H1 (cell line): ENCODE measurements around the gene FCER1A. TPM values are rescaled to one million over a fixed set of nuclear protein-coding genes. Genes with fewer than 3 reads are reported as not detected.

Source experiments
- CTCF ChIA-PET: fragments of 300-600 bp; sonication (Branson Sonifier 250); formaldehyde crosslinking; loops from one replicate; lab custom pipeline; 2021; ENCODE audit not compliant: partially characterized antibody; lab: Charles Lee
- POLR2A ChIA-PET: fragments of 300-600 bp; sonication (Branson Sonifier 250); formaldehyde crosslinking; loops from one replicate; lab custom pipeline; 2021; ENCODE audit warnings: inconsistent platforms; ENCODE audit not compliant: partially characterized antibody; lab: Charles Lee
- DNase-seq, 2 experiments: peaks; one replicate each; pipeline versions ENCODE4 v3.0.0 to v3.0.0-alpha.2; 2010 to 2022; ENCODE audit warnings: low spot score in 2 of 2, low read depth in 1 of 2, mixed read lengths in 1 of 2
- FAIRE-seq: peaks from 2 replicates; lab custom pipeline; 2011; peaks lifted over from hg19 to GRCh38; lab: Jason Lieb, UNC
- H2AFZ ChIP-seq: 2 replicates; pipeline ENCODE4 v1.8.1; 2012; ENCODE audit warnings: low read length, inconsistent platforms
- H2AK5ac ChIP-seq: 2 replicates; pipeline ENCODE4 v1.6.1; 2013; ENCODE audit warnings: low read depth, low read length
- H2BK120ac ChIP-seq: replicated peaks from 2 replicates; pipeline ENCODE3; 2013; ENCODE audit warnings: low read depth, low read length, inconsistent platforms
- H2BK12ac ChIP-seq: 2 replicates; pipeline ENCODE4 v1.6.1; 2013; ENCODE audit warnings: low read depth, low read length
- H2BK15ac ChIP-seq: 2 replicates; pipeline ENCODE4 v1.6.1; 2013; ENCODE audit warnings: low read length
- H2BK20ac ChIP-seq: 2 replicates; pipeline ENCODE4 v1.6.1; 2013; ENCODE audit warnings: low read length
- H2BK5ac ChIP-seq: 2 replicates; pipeline ENCODE4 v1.6.1; 2013; ENCODE audit warnings: low read depth, low read length
- H3K14ac ChIP-seq: 2 replicates; pipeline ENCODE4 v1.6.1; 2013; ENCODE audit warnings: inconsistent platforms; ENCODE audit not compliant: insufficient read length
- H3K18ac ChIP-seq: 2 replicates; pipeline ENCODE4 v1.6.1; 2013; ENCODE audit warnings: low read length; ENCODE audit errors: extremely low read depth
- H3K23ac ChIP-seq: 2 replicates; pipeline ENCODE4 v1.6.1; 2013; ENCODE audit warnings: inconsistent platforms; ENCODE audit not compliant: insufficient read length
- H3K23me2 ChIP-seq: 2 replicates; pipeline ENCODE4 v1.6.1; 2013; ENCODE audit warnings: low read depth, low read length
- H3K27ac ChIP-seq: 2 replicates; pipeline ENCODE4 v1.6.1; 2011; ENCODE audit warnings: low read depth, low read length, inconsistent platforms
- H3K27me3 ChIP-seq, 4 experiments: replicated peaks in 1 of 4; 1 replicate in 1 of 4; 2 replicates in 3 of 4; pipeline versions ENCODE4 v1.6.1 to v1.8.1; 2011 to 2013; ENCODE audit warnings: low read length in 3 of 4, mild to moderate bottlenecking in 3 of 4, inconsistent platforms in 2 of 4, mixed read lengths in 2 of 4, moderate library complexity in 1 of 4; ENCODE audit not compliant: control insufficient read depth in 3 of 4, insufficient read depth in 3 of 4; ENCODE audit errors: extremely low read depth in 1 of 4
- H3K36me3 ChIP-seq, 4 experiments: 2 replicates each; pipeline versions ENCODE4 v1.6.1 to v1.8.1; 2011 to 2013; ENCODE audit warnings: mild to moderate bottlenecking in 4 of 4, low read length in 3 of 4, moderate library complexity in 2 of 4, control low read depth in 1 of 4, inconsistent platforms in 1 of 4; ENCODE audit not compliant: insufficient read depth in 4 of 4, control insufficient read depth in 2 of 4
- H3K4ac ChIP-seq: replicated peaks from 2 replicates; pipeline ENCODE3; 2013; ENCODE audit warnings: low read length, low read depth, mixed read lengths, inconsistent platforms; ENCODE audit not compliant: insufficient read length
- H3K4me1 ChIP-seq, 4 experiments: replicated peaks in 1 of 4; 1 replicate in 1 of 4; 2 replicates in 3 of 4; pipeline versions ENCODE4 v1.6.1 to v1.8.1; 2011 to 2013; ENCODE audit warnings: low read length in 3 of 4, inconsistent platforms in 2 of 4, mixed read lengths in 1 of 4; ENCODE audit not compliant: insufficient read depth in 4 of 4, control insufficient read depth in 3 of 4
- H3K4me2 ChIP-seq, 2 experiments: 2 replicates each; pipeline versions ENCODE4 v1.6.1 to v1.8.1; 2011 to 2013; ENCODE audit warnings: low read depth in 2 of 2, low read length in 2 of 2, control low read depth in 1 of 2, inconsistent platforms in 1 of 2, mild to moderate bottlenecking in 1 of 2; ENCODE audit not compliant: insufficient read depth in 1 of 2
- H3K4me3 ChIP-seq, 4 experiments: fragments of 200-600, 300-600 bp in 1 of 4; sonication (generic), shearing (Covaris generic), sonication (Bioruptor Twin) in 1 of 4; 2 replicates each; pipeline versions ENCODE4 v1.5.1 to v1.8.1; 2011 to 2016; ENCODE audit warnings: low read length in 4 of 4, low read depth in 3 of 4, control low read depth in 2 of 4, inconsistent platforms in 2 of 4, mild to moderate bottlenecking in 2 of 4, mixed read lengths in 1 of 4, moderate library complexity in 1 of 4; ENCODE audit not compliant: insufficient read depth in 2 of 4; ENCODE audit errors: extremely low read depth in 1 of 4
- H3K56ac ChIP-seq: replicated peaks from 2 replicates; pipeline ENCODE3; 2013; ENCODE audit warnings: low read depth, mild to moderate bottlenecking, mixed read lengths, low read length, inconsistent platforms; ENCODE audit not compliant: insufficient read length
- H3K79me1 ChIP-seq: 2 replicates; pipeline ENCODE4 v1.6.1; 2013; ENCODE audit warnings: low read depth, low read length, control low read depth
- H3K79me2 ChIP-seq, 2 experiments: 2 replicates each; pipeline versions ENCODE4 v1.6.1 to v1.8.1; 2012 to 2013; ENCODE audit warnings: low read length in 2 of 2, mild to moderate bottlenecking in 2 of 2, inconsistent platforms in 1 of 2; ENCODE audit not compliant: insufficient read depth in 2 of 2, control insufficient read depth in 1 of 2
- H3K9ac ChIP-seq, 4 experiments: replicated peaks in 1 of 4; 1 replicate in 1 of 4; 2 replicates in 3 of 4; pipeline versions ENCODE4 v1.6.1 to v1.8.1; 2011 to 2013; ENCODE audit warnings: low read depth in 3 of 4, low read length in 3 of 4, control low read depth in 2 of 4, mild to moderate bottlenecking in 2 of 4, moderate library complexity in 2 of 4, inconsistent platforms in 1 of 4; ENCODE audit errors: extremely low read depth in 1 of 4
- H3K9me3 ChIP-seq, 2 experiments: 2 replicates each; pipeline versions ENCODE4 v1.6.1 to v1.8.1; 2012 to 2013; ENCODE audit warnings: mild to moderate bottlenecking in 2 of 2, moderate library complexity in 2 of 2, control low read depth in 1 of 2, inconsistent platforms in 1 of 2, low read depth in 1 of 2, low read length in 1 of 2, mixed read lengths in 1 of 2; ENCODE audit not compliant: insufficient read depth in 2 of 2
- H4K20me1 ChIP-seq, 2 experiments: replicated peaks in 1 of 2; 2 replicates each; pipeline versions ENCODE3 to v1.8.1; 2011 to 2013; ENCODE audit warnings: inconsistent platforms in 2 of 2, low read length in 2 of 2, mild to moderate bottlenecking in 1 of 2; ENCODE audit not compliant: insufficient read depth in 2 of 2, control insufficient read depth in 1 of 2
- H4K5ac ChIP-seq: 2 replicates; pipeline ENCODE4 v1.6.1; 2013; ENCODE audit warnings: low read length, low read depth, mixed read lengths, inconsistent platforms; ENCODE audit not compliant: insufficient read length
- H4K8ac ChIP-seq: 2 replicates; pipeline ENCODE4 v1.8.0; 2013; ENCODE audit warnings: mild to moderate bottlenecking, moderate library complexity, low read length, inconsistent platforms; ENCODE audit not compliant: insufficient read depth; ENCODE audit errors: extremely low read depth
- H4K91ac ChIP-seq: replicated peaks from 2 replicates; pipeline ENCODE3; 2013; ENCODE audit warnings: low read length, mixed read lengths, inconsistent platforms; ENCODE audit not compliant: insufficient read length
- CREB1 ChIP-seq: IDR thresholded peaks from 2 replicates; pipeline ENCODE4 v1.6.1; 2012; ENCODE audit warnings: inconsistent platforms
- PHF8 ChIP-seq: fragments of 200-600 bp; sonication (generic); conservative IDR thresholded peaks from 2 replicates; pipeline ENCODE4 v1.7.1; 2012; ENCODE audit warnings: low read depth, mild to moderate bottlenecking, inconsistent platforms, low read length, moderate library complexity
- POLR2A ChIP-seq, 2 experiments: IDR thresholded peaks; 1 replicate in 1 of 2; 2 replicates in 1 of 2; pipeline ENCODE4 v1.6.1; 2011; ENCODE audit warnings: low read depth in 2 of 2, low read length in 2 of 2, mild to moderate bottlenecking in 2 of 2; ENCODE audit errors: control extremely low read depth in 1 of 2
- RNF2 ChIP-seq: fragments of 200-900, 300-1000 bp; sonication (generic); IDR thresholded peaks from 2 replicates; pipeline ENCODE4 v1.7.1; 2016; ENCODE audit warnings: borderline replicate concordance, low read depth, mild to moderate bottlenecking, antibody characterized with exemption, low read length; ENCODE audit not compliant: poor library complexity, severe bottlenecking; ENCODE audit errors: missing control alignments
- SP2 ChIP-seq: IDR thresholded peaks from 2 replicates; pipeline ENCODE4 v1.6.1; 2012; ENCODE audit warnings: mild to moderate bottlenecking, low read length, inconsistent platforms
- YY1 ChIP-seq: IDR thresholded peaks from 2 replicates; pipeline ENCODE4 v1.6.1; 2011; ENCODE audit warnings: low read depth, mild to moderate bottlenecking, low read length
- WGBS, 2 experiments: shearing (Covaris generic) in 1 of 2; methylation state at CpG; one replicate each; pipeline versions ENCODE4 v1.1.6 to v1.1.7; 2013 to 2015; ENCODE audit warnings: low lambda C conversion rate in 2 of 2, mixed read lengths in 2 of 2, inconsistent platforms in 1 of 2, low coverage in 1 of 2, missing lambda C conversion rate in 1 of 2; ENCODE audit not compliant: insufficient replicate concordance in 2 of 2, insufficient coverage in 1 of 2, insufficient read length in 1 of 2; ENCODE audit errors: extremely low coverage in 1 of 2, missing lambda C conversion rate in 1 of 2; 5-methylcytosine and 5-hydroxymethylcytosine counted together
- polyA plus RNA-seq, 7 experiments: library from polyadenylated mRNA; depleted of rRNA in 3 of 7; stranded (reverse) in 5 of 7; unstranded in 2 of 7; fragments of >200 nt in 5 of 7; fragments of 200-250 nt in 2 of 7; gene quantifications; 1 replicate in 5 of 7; 2 replicates in 1 of 7; 4 replicates in 1 of 7; pipeline versions ENCODE4 v1.2.1 to v1.2.3, GENCODE V29; 2011 to 2013; ENCODE audit warnings: missing spikeins in 2 of 7, mixed read lengths in 2 of 7
- total RNA-seq: library from RNA; stranded (reverse); fragmentation: NEBNext Ultra II Directional; extraction: Animal tissue kit (Norgen Biotek cat#: 25700); gene quantifications from 2 replicates; pipeline ENCODE4 v1.2.1, GENCODE V29; 2021

The FCER1A gene
- total and polyA plus RNA-seq, 2 of the 8 experiments (the other 6 are each of a cell fraction or from before 2014, with no cell fraction given): not detected

- no peak overlapping the region for H3K23ac ChIP-seq
- H3K36me3 ChIP-seq: no peaks in the 10 kb centered on the region
- no peak overlapping the region for H3K4ac ChIP-seq
- no peaks in the 10 kb centered on the region for H4K20me1 ChIP-seq
- H4K5ac ChIP-seq: no peak overlapping the region
- H2AK5ac ChIP-seq: no peak overlapping the region
- no peak overlapping the region for H3K9ac ChIP-seq
- no peak overlapping the region for H3K18ac ChIP-seq
- H2BK12ac ChIP-seq: no peak overlapping the region
- no peak overlapping the region for H3K4me2 ChIP-seq
- no peak overlapping the region for H3K56ac ChIP-seq
- no peaks in the 10 kb centered on the region for H3K79me1 ChIP-seq
- no peak overlapping the region for H4K8ac ChIP-seq
- no peak overlapping the region for H2AFZ ChIP-seq
- H2BK120ac ChIP-seq: no peak overlapping the region
- H3K79me2 ChIP-seq: no peaks in the 10 kb centered on the region
- no peak for DNase-seq
- CTCF ChIA-PET: no interaction called here
- H3K14ac ChIP-seq: no peak overlapping the region
- no peak overlapping the region for H2BK15ac ChIP-seq
- no peak overlapping the region for H2BK5ac ChIP-seq
- no peaks in the 10 kb centered on the region for H3K23me2 ChIP-seq
- no peak overlapping the region for H4K91ac ChIP-seq
- 42% methylated on average over 2 of the region's 2 CpGs; no CpG with 5 or more reads in 1 of the 2 experiments for WGBS, 2 experiments
- H3K27me3 ChIP-seq: no peaks in the 10 kb centered on the region
- H3K4me3 ChIP-seq: no peak overlapping the region
- H2BK20ac ChIP-seq: no peak overlapping the region
- POLR2A ChIA-PET: no interaction called here
- no peak for FAIRE-seq
- H3K4me1 ChIP-seq: no peaks in the 10 kb centered on the region
- no peak overlapping the region for H3K27ac ChIP-seq
- peaks cover 52 to 59% of the 10 kb centered on the region in 2 experiments; a peak in 3 of 4 replicates for H3K9me3 ChIP-seq
- TF ChIP-seq RNF2 (no peak), SP2 (no peak), YY1 (no peak), CREB1 (no peak), PHF8 (no peak), POLR2A (IDR thresholded peaks at IDR 0.05; ENCODE audit: control extremely low read depth in 1 of 2, low read depth in 2 of 2, low read length in 2 of 2) (no peak)
These were observed 39.6 kb downstream of the FCER1A start for GRCh38 chr1:159341736-159342135.
